Stimulated activated CD4-positive, alpha-beta T cell treated with anti-CD3 and anti-CD28 coated beads, Interleukin-4, amount 100 ng/mL, for 4 hours (primary cell): Measurements from ENCODE around the gene KLHL8.
A peak's percentile ranks its signal among the peaks of the same experiment; 100 is the strongest.
"Not testable (repeated sequence)": the region's sequence is repeated elsewhere in the genome, so short reads cannot be mapped to it uniquely, and the experiment has no call there.

Experiments used
- DNase-seq, 2 experiments: peaks; one replicate each; pipeline ENCODE4 v3.0.0-alpha.2; 2020

KLHL8 gene

DNA sequence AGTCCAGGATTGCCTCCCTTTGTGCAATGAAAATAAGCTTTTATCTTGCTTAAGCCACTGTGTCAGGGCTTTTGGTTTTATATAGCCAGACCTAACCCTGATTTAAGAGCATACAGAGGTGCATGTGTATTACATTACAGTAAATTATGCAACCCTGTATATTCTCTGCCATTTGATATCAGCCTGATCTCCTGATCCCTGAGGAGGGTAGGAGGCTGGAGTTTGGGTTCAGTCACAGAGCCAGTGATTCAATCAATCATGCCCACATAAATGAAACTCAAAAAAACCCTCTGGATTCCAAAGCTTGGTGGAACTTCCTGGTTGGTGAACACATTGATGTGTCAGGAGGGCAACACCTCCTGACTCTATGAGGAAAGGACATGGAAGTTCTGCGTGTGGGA lies 7.3 kb upstream of the KLHL8 start:
- DNase-seq = no peak

GRCh38 chr4:87225936-87226335 lies 5.5 kb upstream of the KLHL8 start:
- DNase-seq = no peak

DNA sequence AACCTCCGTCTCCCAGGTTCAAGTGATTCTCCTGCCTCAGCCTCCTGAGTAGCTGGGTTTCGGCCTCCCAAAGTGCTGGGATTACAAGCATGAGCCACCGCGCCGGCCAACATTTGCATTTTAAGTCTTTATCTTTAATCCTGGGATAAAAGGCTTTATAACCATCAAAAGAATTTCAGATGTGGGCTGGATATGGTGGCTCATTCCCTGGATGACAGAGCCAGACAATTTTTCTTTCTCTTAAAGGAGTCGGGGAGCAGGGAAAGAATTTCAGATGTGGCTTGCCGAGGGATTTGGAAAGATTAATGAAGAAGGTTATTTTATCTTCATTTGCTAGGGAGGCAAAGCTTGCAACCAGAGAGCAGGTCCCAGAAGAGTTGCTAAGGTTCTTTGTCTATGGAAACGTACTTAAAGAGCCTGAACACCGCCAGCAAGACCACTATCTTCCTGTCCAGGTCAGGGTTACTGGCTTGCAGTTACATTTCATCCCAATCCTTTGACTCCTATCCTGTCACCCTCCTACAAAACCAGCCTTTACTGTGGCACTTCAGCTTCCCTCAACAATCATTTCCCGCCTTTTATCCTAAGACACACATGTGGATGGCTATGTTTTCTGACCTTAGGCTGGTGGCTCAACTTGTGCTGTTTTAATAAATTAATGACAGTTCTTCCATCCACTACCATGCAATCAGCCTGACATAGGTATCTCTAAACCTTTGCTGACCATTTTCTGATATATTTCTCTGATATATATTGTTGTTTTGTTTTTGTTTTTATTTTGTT lies 3.9 kb upstream of the KLHL8 start:
- DNase-seq = no peak

GRCh38 chr4:87219632-87220093 lies 755 bp downstream of the KLHL8 start:
- DNase-seq = peak; percentile 43 to 45

DNA sequence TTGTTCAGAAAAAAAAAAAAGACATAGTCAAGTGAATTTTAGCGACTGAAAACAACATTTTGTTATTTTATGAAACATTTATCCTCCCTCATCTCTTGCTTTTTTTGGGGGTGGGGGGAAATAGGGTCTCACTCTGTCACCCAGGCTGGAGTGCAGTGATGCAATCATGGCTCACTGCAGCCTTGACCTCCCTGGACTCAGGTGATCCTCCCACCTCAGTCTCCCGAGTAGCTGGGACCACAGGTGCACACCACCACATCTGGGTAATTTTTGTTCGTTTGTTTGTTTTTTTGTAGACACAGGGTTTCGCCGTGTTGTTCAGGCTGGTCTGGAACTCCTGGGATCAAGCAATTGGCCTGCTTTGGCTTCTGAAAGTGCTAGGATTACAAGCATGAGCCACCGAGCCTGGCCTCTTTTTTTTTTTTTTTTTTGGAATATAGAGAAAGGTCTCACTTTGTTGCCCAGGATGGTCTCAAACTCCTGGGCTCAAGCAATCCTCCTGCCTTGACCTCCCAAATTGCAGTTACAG lies 3.1 kb downstream of the KLHL8 start:
- DNase-seq = not testable (repeated sequence)

DNA sequence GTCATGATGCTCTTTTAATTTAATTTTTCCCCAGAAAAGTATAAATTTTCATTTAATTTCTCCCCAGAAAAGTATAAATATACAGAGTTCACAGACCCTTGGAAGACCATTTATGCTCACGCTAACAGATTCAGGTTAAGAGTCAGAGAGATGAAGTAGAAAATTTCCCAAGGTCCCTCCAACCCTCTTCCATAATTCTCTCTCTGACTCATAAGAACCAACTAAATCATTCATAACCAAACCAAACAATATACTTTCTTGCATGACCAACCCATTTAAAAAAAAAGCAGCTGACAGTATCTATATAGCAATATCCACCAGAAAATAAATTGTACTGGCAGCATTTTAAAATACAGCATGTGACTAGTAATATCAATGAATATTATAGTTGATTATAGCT lies 3.9 kb downstream of the KLHL8 start:
- DNase-seq = no peak

DNA sequence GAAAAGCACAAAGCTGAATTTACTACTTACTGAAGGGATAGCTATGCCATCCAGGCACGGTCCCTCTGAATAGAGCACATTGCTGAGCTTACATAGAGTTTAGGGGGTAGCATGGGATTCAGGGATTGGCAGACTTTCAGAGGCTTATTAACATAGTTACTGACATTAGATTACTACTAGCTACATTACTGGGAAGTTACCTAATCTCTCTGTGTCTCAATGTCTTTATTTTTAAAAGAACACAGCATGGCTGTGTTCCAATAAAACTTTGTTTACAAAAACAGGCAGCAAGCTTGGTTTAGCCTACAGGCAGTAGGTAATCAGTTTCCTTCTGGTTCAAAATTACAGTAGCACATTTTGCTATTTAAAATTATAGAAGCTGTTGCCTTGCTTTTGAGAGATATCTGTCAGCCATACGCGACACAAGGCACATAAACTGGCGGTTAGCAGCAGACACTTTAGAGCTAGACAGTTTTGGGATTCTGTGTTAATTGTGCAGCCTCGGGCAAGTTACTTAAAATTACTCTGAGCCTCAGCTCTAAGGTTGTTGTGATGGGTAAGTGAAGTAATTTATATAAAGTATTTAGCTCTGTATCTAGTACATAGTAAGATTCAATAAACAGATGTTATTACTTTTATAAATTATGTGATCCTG lies 6.9 kb downstream of the KLHL8 start:
- DNase-seq = no peak

DNA sequence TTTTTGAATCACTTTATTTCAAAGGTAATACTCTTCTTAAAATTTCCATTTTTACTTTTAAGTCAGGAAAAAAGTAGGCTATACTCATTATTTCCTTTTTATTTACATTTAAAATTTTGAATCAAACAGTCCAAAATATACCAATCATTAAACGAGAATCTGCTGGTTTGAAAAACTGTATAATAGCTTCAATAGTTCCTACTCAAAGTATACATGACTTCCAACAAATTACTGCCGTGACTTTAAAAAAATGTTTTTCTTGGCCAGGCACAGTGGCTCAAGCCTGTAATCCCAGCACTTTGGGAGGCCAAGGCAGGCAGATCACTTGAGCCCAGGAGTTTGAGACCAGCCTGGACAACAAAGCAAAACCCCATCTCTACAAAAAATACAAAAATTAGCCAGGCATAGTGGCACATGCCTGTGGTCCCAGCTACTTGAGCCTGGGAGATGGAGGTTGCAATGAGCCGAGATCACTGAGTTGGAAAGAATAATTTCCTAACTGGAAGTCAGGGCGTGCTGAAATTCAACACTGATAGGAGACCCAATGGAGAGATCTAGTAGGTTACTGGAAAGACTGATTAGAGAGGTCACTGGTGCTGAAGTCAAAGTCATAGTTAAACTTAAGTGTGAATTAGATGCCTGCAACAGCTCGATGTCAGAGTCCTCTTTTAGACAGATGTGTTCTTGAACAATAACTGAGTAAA lies 9.0 kb downstream of the KLHL8 start:
- no peak for DNase-seq

- DNase-seq = no peak
Observed at GRCh38 chr4:87209696-87210095, 10.7 kb downstream of the KLHL8 start.

GRCh38 chr4:87209182-87209581 lies 11.2 kb downstream of the KLHL8 start:
- DNase-seq = no peak

DNA sequence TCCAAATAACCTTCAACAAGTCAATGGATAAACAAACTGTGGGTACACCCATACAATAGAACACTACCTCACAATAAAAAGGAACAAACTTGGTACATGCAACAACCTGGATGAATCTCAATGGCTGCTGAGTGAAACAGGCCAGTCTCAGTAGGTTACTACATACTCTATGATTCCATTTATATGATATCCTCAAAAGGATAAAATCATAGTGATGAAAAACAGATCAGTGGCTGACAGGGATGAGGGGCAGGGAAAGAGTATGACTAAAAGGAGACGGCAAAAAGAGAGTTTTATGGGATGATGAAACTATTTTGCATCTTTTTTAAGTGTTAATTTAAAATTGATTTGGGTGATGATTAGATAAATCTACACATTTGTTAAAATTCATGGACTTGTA lies 15.9 kb downstream of the KLHL8 start:
- DNase-seq = no peak

DNA sequence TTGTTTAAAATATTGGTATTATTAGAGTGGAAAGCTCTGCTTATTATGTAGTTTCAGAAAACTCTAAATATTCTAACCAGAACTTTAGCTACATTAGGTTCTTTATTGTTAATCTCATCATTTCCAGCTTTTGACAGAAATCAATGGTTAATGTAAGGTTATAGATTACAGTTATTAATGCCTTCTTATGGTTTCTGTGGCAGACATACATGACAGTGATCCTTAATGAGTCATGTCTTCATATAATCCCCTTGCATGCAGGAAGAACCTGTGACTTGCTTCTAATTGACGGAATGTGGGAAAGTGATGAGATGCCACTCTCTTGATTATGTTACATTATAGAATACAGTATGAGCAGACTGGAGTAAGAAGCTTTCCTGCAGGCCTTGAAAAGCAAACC lies 23.5 kb downstream of the KLHL8 start:
- DNase-seq = no peak

- no peak for DNase-seq
Observed at GRCh38 chr4:87196146-87196545, 24.3 kb downstream of the KLHL8 start.

GRCh38 chr4:87193958-87194675 lies 26.3 kb downstream of the KLHL8 start:
- DNase-seq = no peak

DNA sequence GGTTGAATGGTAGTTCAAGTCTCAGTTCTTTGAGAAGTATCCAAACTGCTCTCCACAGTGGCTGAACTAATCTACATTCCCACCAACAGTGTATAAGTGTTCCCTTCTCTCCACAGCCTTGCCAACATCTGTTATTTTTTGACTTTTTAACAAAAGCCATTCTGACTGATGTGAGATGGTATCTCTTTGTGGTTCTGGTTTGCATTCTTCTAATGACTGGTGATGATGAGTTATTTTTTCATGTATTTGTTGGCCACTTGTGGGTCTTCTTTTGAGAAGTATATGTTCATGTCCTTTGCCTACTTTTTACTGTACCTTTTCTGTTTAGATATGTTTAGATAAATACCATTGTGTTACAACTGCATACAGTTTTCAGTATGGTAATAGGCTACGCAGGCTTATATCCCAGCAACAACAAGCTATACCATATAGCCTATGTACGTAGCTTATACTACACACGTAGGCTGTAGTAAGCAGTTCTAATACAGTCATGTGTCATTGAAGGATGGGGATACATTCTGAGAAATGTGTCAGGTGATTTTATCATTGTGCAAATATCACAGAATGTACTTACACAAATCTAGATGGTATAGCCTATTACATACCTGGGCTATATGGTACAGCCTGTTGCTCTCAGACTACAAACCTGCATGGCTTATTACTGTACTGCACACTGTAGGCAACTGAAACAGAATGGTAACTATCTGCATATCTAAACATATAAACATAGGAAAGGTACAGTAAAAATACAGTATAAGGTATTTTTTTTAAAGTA lies 28.1 kb downstream of the KLHL8 start:
- no peak for DNase-seq

DNA sequence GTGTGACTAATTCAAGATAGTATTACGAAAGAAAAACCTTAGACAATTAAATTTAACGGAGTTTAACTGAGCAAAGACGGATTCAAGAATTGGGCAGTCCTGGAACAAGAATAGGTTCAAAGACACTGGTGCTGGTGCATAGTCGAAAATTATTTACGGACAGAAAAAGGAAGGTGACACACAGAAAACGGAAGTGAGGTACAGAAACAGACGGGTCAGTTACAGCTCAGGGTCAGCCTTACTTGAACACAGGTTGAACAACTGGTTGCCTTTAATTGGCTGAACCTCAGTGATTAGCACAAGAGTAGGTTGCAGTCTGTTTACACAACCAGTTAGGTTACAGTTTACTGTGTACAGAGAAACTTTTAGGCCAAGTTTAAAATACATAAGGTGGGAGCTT lies 31.5 kb downstream of the KLHL8 start:
- DNase-seq = no peak

GRCh38 chr4:87188048-87188447 lies 32.4 kb downstream of the KLHL8 start:
- DNase-seq = no peak

GRCh38 chr4:87185146-87185870 lies 35.1 kb downstream of the KLHL8 start:
- no peak for DNase-seq

DNA sequence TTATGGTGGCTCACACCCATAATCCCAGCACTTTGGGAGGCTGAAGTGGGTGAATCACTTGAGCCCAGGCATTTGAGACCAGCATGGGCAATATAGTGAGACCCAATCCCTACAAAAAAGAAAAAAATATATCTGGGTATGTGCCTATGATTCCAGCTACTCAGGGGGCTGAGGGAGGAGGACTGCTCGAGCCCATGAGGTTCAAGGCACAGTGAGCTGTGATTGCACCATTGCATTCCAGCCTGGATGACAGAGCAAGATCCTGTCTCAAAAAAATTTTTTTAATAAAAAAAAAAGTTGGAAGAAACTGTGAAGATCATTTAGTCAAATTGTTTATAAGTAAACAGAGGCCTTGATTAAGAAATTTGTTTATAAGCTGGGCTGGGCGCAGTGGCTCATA lies 39.7 kb downstream of the KLHL8 start:
- DNase-seq = no peak

DNA sequence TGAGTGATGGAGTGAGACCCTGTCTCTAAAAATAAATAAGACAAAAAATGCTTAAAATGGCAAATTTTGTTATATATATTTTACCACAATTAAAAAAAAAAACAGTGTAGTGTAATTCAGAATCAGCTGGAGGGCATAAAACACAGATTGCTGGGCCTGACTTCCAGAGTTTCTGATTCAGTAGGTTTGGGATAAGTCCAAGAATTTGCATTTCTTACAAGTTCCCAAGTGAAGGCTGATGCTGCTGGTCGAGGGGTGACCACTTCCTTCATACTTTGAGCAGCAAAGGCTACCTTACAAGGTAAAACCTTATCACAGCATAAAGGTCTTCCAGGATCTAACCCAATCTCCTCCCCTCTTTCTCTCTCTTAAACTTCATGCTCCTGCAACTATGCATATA lies 40.7 kb downstream of the KLHL8 start:
- DNase-seq = no peak

GRCh38 chr4:87174672-87175071 lies 45.7 kb downstream of the KLHL8 start:
- DNase-seq = no peak

DNA sequence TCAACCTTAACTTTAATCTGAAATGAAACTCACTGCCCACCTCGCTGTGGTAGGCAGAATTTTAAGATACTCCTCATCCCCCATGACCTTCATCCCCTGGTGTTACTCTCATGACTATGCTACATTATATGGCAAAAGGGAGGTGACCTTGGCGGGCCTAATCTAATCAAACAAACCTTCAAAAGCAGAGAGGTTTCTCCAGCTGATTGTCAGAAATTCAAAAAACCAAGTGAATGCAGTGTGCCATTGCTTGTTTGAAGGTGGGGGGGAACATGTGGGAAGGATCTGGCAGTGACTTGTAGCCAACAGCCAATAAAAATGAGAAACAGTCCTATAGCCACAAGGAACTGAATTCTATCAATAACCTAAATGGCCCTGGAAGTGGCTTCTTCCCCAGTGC lies 48.5 kb downstream of the KLHL8 start:
- no peak for DNase-seq
